Tibial artery (tissue), 4 donors: ENCODE results near the gene SLC35E1.

ENCODE experiments used
- DNase-seq, 2 donors: peaks; one replicate each; pipeline ENCODE4 v3.0.0-alpha.2; 2019
- H3K27ac ChIP-seq, 2 donors: fragments of 200-600 bp; sonication (generic) in 1 of 2; 1 replicate in 1 of 2; 2 replicates in 1 of 2; pipeline ENCODE4 v1.5.1; 2018 to 2019; ENCODE audit warnings: mild to moderate bottlenecking in 1 of 2
- H3K27me3 ChIP-seq, 2 donors: fragments of 200-600 bp; sonication (generic) in 1 of 2; one replicate each; pipeline versions ENCODE4 v1.5.1 to v1.6.0; 2016 to 2019
- H3K36me3 ChIP-seq, 3 donors: fragments of 200-600 bp; sonication (generic) in 2 of 3; one replicate each; pipeline ENCODE4 v1.5.1; 2016 to 2019; ENCODE audit warnings: mild to moderate bottlenecking in 2 of 3
- H3K4me1 ChIP-seq, 4 donors: fragments of 200-600 bp; sonication (generic) in 2 of 4; 1 replicate in 3 of 4; 2 replicates in 1 of 4; pipeline ENCODE4 v1.5.1; 2016 to 2019
- H3K4me3 ChIP-seq, 2 donors: fragments of 200-600 bp; sonication (generic) in 1 of 2; 1 replicate in 1 of 2; 2 replicates in 1 of 2; pipeline ENCODE4 v1.5.1; 2018 to 2019; ENCODE audit warnings: mild to moderate bottlenecking in 2 of 2
- H3K9me3 ChIP-seq, 3 donors: fragments of 200-600 bp; sonication (generic) in 1 of 3; one replicate each; pipeline ENCODE4 v1.5.1; 2016 to 2019
- CTCF ChIP-seq, 2 experiments: fragments of 200-600 bp in 1 of 2; fragments of 450-650 bp in 1 of 2; IDR thresholded peaks; one replicate each; pipeline ENCODE4 v1.5.1; 2017 to 2019; ENCODE audit warnings: antibody characterized with exemption in 2 of 2, mild to moderate bottlenecking in 1 of 2, moderate library complexity in 1 of 2
- intact Hi-C: fragments of 100-400 bp; cut with DNase I; formaldehyde crosslinking; loops from one replicate; pipeline ENCODE4 v1.15.0; 2023; ENCODE audit warnings: low total_unique reads

The SLC35E1 gene

GRCh38 chr19:16532440-16533234, 39.6 kb downstream of the SLC35E1 start:
- Histone ChIP-seq H3K9me3 (no peaks in the 10 kb centered on the region), H3K4me1 (no peaks in the 10 kb centered on the region), H3K4me3 (no peak overlapping the region), H3K27ac (no peak overlapping the region), H3K36me3 (peaks cover 84 to 100% (median 96%) of the 10 kb centered on the region in 3 donors), H3K27me3 (no peaks in the 10 kb centered on the region)
- intact Hi-C loops, result no loop called here
- TF ChIP-seq CTCF (IDR thresholded peaks at IDR 0.05), result no peak
- DNase-seq, result no peak

- H3K9me3 ChIP-seq, result no peaks in the 10 kb centered on the region
- H3K4me1 ChIP-seq, result no peaks in the 10 kb centered on the region
- H3K36me3 ChIP-seq, result peaks cover 92 to 100% (median 98%) of the 10 kb centered on the region in 3 donors
- no peak for DNase-seq
- H3K27me3 ChIP-seq, result no peaks in the 10 kb centered on the region
- intact Hi-C loops, result no loop called here
- no peak overlapping the region for H3K4me3 ChIP-seq
- no peak for TF ChIP-seq CTCF (IDR thresholded peaks at IDR 0.05)
- no peak overlapping the region for H3K27ac ChIP-seq
These were observed 40.9 kb downstream of the SLC35E1 start for GRCh38 chr19:16531380-16531669.

GRCh38 chr19:16530540-16531379, 41.5 kb downstream of the SLC35E1 start:
- H3K4me3 ChIP-seq, result no peak overlapping the region
- H3K9me3 ChIP-seq, result no peaks in the 10 kb centered on the region
- no peaks in the 10 kb centered on the region for H3K4me1 ChIP-seq
- no peak overlapping the region for H3K27ac ChIP-seq
- no peak for TF ChIP-seq CTCF (IDR thresholded peaks at IDR 0.05)
- peaks cover 97 to 100% (median 98%) of the 10 kb centered on the region in 3 donors for H3K36me3 ChIP-seq
- intact Hi-C loops, result no loop called here
- no peak for DNase-seq
- H3K27me3 ChIP-seq, result no peaks in the 10 kb centered on the region

DNA sequence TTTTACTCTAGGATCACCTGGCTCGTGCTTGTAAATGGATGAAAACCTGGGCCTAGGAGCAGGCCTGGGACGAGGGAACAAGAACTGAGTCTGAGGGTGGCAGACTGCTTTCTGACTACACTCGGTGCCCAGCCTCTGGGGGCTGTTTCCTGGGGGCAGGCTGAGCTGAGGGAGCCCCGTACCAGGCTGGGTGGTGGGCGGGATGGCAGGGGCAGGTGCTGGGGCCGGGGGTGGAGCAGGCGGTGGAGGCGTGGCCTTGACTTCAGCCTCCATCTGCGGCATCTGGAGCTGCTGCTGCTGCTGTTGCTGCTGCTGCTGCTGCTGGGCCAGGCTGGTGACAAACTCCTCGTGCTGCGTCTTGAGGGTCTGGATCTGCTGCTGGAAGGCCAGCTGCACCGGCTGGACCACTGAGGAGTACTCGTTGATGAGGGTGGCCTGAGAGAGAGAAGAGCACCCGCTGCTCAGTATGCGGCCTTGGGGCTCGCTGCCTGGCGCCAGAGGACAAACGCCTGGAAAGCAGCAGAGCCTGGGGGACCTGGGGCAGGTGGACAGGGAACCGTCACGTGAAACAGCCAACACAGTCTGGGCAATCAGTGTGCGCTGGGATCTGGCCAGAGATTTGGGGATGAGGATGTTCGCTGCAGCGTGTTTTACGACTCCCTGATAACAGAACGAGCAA, 42.6 kb downstream of the SLC35E1 start:
- H3K9me3 ChIP-seq, result no peaks in the 10 kb centered on the region
- intact Hi-C loops, result no loop called here
- no peak for DNase-seq

More for the DNA sequence above, 42.6 kb downstream of the SLC35E1 start:
- TF ChIP-seq CTCF (IDR thresholded peaks at IDR 0.05), result no peak
- H3K4me3 ChIP-seq, result no peak overlapping the region
- no peaks in the 10 kb centered on the region for H3K4me1 ChIP-seq
- H3K27ac ChIP-seq, result no peak overlapping the region
- no peaks in the 10 kb centered on the region for H3K27me3 ChIP-seq
- peaks cover 97 to 100% (median 98%) of the 10 kb centered on the region in 3 donors for H3K36me3 ChIP-seq
